Spinal cord (tissue), 10 donors: Measurements from ENCODE around the gene CDO1. TPM values are rescaled to one million over a fixed set of nuclear protein-coding genes. Genes with fewer than 3 reads are reported as not detected.
"Not testable (repeated sequence)": the region's sequence is repeated elsewhere in the genome, so short reads cannot be mapped to it uniquely, and the experiment has no call there.

Experiments
- DNase-seq, 6 donors: peaks; one replicate each; pipeline versions ENCODE4 v3.0.0 to v3.0.0-alpha.2; 2013 to 2015; ENCODE audit warnings: low spot score in 6 of 6, low read depth in 4 of 6
- H3K27ac ChIP-seq: one replicate; pipeline ENCODE4 v1.5.1; 2013; ENCODE audit warnings: low read depth, low read length, control low read depth
- H3K27me3 ChIP-seq: one replicate; pipeline ENCODE4 v1.6.1; 2013; ENCODE audit warnings: low read length; ENCODE audit not compliant: control insufficient read depth, insufficient read depth
- H3K36me3 ChIP-seq: one replicate; pipeline ENCODE4 v1.6.1; 2013; ENCODE audit warnings: low read length; ENCODE audit not compliant: control insufficient read depth, insufficient read depth
- H3K4me1 ChIP-seq: one replicate; pipeline ENCODE4 v1.6.1; 2013; ENCODE audit warnings: low read length; ENCODE audit not compliant: control insufficient read depth, insufficient read depth
- H3K4me3 ChIP-seq: one replicate; pipeline ENCODE4 v1.5.1; 2013; ENCODE audit warnings: low read depth, low read length, control low read depth
- H3K9me3 ChIP-seq: one replicate; pipeline ENCODE4 v1.6.1; 2013; ENCODE audit warnings: low read length; ENCODE audit not compliant: control insufficient read depth, insufficient read depth
- WGBS: methylation state at CpG from one replicate; pipeline ENCODE4 v1.1.5; 2013; ENCODE audit warnings: missing lambda C conversion rate; ENCODE audit not compliant: insufficient coverage; 5-methylcytosine and 5-hydroxymethylcytosine counted together
- polyA plus RNA-seq, 2 donors: library from polyadenylated mRNA; unstranded; fragments of 120-200 nt; gene quantifications; one replicate each; pipeline ENCODE4 v1.2.1, GENCODE V29; 2013; ENCODE audit not compliant: insufficient read length in 2 of 2
- total RNA-seq, 2 donors: library from RNA; depleted of rRNA in 1 of 2; stranded (reverse); fragments of 120-200 nt in 1 of 2; fragments of >200 nt in 1 of 2; gene quantifications; one replicate each; pipeline versions ENCODE4 v1.2.3 to v1.2.4, GENCODE V29; 2013 to 2014
- donor health status: healthy.

Gene CDO1
- total and polyA plus RNA-seq, 4 donors, result 58.3 to 119 (median 84.0) TPM

DNA sequence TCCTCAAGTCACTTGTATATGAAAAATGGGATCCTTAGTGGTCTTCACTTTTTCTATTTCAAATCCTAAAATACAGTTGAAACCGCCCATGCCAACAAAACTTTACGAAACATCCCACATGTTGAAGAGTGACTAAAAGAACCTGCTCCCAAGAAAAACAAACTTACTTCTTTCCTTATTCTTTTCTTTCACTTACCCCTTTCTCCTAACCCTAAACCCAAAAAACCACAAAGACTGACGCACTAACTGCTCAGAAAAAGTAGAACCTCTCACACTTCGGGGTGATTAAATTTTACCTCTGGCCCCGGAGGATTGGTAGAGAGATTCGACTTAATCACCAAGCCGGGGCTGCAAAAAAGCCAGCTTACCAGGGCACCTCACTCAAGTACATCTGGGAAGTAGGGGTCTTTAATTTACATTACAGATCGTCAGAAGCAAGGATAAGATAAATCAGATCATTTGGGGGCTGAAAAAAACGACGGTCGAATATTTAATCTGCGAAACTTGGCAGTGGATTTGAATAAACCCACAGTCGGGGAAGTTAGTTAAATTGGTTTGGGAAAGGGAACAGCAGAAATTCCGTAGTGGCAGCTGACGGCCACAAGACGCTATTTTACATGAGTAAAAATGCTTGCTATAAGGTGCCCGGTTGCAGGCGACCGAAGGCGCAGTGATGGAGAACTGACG, 1.3 kb downstream of the CDO1 start:
- peak overlapping the region; percentile 98 for H3K27ac ChIP-seq
- no peaks in the 10 kb centered on the region for H3K36me3 ChIP-seq
- peaks cover 3% of the 10 kb centered on the region for H3K4me1 ChIP-seq
- no peaks in the 10 kb centered on the region for H3K9me3 ChIP-seq
- DNase-seq, result no peak
- H3K4me3 ChIP-seq, result peak overlapping the region; percentile 79
- H3K27me3 ChIP-seq, result no peaks in the 10 kb centered on the region
- WGBS, result 13% methylated on average over 15 of the region's 21 CpGs

DNA sequence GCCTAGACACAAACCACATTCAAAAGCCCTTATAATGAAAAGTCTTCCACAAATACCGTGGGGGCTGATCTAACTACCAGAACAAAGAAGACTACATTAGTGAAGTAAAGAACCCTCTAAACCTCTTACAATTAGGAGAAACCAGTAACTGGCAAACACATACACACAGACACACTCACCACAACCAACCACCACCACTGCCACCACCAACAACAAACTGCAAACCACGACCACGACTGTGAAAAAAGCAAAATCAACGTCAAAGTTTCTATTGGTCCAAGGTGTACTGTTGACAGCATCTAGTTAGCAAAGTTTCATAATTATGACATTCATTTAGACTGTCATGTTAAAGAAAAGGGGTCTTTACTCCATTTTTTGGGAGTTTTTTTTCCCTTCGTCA, 2.7 kb downstream of the CDO1 start:
- Histone ChIP-seq H3K4me3 (peak overlapping the region; percentile 79), H3K36me3 (peaks cover 6% of the 10 kb centered on the region), H3K27me3 (no peaks in the 10 kb centered on the region), H3K4me1 (peaks cover 2% of the 10 kb centered on the region), H3K27ac (no peak overlapping the region), H3K9me3 (no peaks in the 10 kb centered on the region)
- 36% methylated on average over 3 of the region's 5 CpGs for WGBS
- peak in 2 of 6 donors; percentile 1 to 9 for DNase-seq

DNA sequence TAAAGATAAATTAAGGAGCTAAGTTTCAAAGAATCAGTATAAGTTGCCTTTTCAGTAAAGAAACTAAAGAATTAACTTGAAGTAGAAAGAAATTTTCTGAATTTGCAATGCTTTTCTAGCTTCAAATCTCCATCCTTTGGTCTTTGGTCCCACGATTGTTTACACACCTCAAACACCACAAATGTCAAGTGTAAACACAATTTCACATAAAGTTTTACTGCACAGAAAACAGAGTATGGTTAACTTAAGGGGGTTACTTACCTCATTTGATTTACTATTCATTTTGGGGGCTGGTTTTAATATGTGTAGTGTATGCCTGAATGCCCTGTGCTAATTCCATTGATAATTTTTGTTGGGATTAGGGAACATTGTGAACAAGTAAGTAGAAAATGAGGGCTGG, 4.1 kb downstream of the CDO1 start:
- Histone ChIP-seq H3K27ac (no peak overlapping the region), H3K4me1 (no peaks in the 10 kb centered on the region), H3K36me3 (peaks cover 10% of the 10 kb centered on the region), H3K27me3 (no peaks in the 10 kb centered on the region), H3K9me3 (no peaks in the 10 kb centered on the region), H3K4me3 (no peak overlapping the region)
- no peak for DNase-seq
- no CpG with 5 or more reads among the region's 1 CpG for WGBS

DNA sequence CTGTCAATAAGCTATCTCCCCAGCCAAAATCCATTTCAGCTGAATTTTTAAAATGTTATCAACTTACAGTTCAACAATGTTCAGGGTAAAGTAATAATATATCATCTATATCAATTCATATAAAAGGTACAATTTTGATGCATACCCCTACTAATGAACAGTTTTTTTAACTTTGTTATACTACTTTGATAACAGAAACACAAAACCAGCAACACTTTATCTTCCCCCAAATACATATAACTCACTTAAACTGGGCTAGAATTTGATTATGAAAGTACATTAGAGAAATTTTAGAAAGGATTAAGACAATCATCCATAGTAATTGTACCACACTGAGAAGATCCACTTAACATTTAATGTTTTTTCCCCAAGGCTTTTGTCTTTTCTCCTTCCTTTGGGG, 5.1 kb downstream of the CDO1 start:
- H3K36me3 ChIP-seq, result peaks cover 10% of the 10 kb centered on the region
- H3K27me3 ChIP-seq, result no peaks in the 10 kb centered on the region
- H3K4me1 ChIP-seq, result no peaks in the 10 kb centered on the region
- H3K4me3 ChIP-seq, result no peak overlapping the region
- H3K9me3 ChIP-seq, result no peaks in the 10 kb centered on the region
- DNase-seq, result no peak
- H3K27ac ChIP-seq, result no peak overlapping the region

DNA sequence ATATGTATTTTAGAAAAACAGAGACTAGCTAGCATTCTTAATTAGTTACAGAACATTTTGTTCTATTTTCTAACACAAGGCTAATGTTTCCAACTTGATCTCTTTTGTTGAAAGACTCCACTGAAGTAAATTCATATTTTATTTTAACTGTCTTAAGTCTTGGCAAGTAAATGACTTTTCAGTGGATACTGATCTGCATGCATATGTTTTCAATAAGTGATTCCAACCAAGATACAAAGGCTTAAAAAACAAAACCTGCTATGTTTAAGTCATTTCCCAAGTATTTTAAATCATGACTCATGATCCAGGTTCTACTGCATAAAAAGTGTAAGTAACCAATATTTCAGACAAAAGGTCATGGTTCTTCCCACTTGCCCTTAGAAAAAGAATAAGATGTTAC, 5.7 kb downstream of the CDO1 start:
- no peaks in the 10 kb centered on the region for H3K27me3 ChIP-seq
- no peaks in the 10 kb centered on the region for H3K4me1 ChIP-seq
- no peak overlapping the region for H3K4me3 ChIP-seq
- peaks cover 10% of the 10 kb centered on the region for H3K36me3 ChIP-seq
- H3K9me3 ChIP-seq, result no peaks in the 10 kb centered on the region
- H3K27ac ChIP-seq, result no peak overlapping the region
- DNase-seq, result no peak

DNA sequence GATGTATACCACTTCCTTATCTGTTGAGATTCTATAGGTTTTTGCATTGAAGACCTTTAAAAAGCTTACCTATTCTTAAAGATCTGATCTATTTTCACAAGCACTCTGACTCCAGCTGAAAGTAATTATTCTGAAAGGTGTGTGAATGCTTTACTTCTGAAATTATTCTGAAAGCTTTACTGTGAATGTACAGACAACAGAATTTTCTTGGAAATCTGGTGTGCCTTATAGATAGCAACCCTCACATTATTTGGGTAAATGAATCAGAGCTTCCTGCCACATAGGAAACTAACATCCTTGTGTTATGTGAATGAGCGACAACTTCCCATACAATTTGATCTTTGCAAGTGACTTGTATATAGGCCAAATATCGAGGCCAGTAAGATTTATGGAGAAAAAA, 6.5 kb downstream of the CDO1 start:
- DNase-seq, result no peak
- Histone ChIP-seq H3K9me3 (no peaks in the 10 kb centered on the region), H3K4me1 (no peaks in the 10 kb centered on the region), H3K36me3 (peaks cover 10% of the 10 kb centered on the region), H3K27ac (no peak overlapping the region), H3K4me3 (no peak overlapping the region), H3K27me3 (no peaks in the 10 kb centered on the region)
- WGBS, result no CpG with 5 or more reads among the region's 2 CpGs

DNA sequence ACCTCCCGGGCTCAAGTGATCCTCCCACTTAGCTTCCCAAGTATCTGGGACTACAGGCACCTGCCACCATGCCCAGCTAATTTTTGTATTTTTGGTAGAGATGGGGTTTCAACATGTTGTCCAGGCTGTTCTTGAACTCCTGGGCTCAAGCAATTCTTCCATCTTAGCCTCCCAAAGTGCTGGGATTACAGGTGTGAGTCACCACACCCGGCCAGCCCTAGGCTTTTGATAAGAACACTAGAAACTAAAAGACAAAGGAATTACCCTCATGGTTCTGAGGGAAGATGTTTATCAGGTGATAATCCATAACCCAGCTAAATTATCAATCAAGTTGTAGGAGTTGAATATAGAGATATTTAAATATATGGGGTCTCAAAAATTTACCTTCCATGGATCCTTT, 8.4 kb downstream of the CDO1 start:
- not testable (repeated sequence) for H3K27ac ChIP-seq, H3K36me3 ChIP-seq, DNase-seq, H3K9me3 ChIP-seq, H3K27me3 ChIP-seq, H3K4me1 ChIP-seq, H3K4me3 ChIP-seq
- no CpG with 5 or more reads among the region's 2 CpGs for WGBS

DNA sequence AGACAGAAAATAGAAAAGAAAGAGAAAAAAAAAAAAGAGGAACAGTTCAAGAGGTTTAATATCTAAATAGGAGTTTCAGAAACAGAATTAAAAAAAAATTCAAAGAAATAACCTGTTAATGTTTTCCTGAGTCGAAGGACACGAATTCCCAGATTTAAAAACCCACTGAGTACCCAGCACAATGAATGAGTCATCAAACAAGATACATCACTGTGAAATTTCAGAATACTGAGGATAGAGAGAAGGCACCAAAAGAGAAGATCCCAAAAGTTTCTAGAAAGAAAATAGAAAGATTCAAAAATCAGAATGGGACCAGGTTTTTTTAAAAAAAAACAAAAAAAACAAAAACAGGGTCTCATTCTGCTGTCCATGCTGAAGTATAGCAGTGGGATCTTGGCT, 8.8 kb downstream of the CDO1 start:
- H3K4me3 ChIP-seq, result no peak overlapping the region
- H3K9me3 ChIP-seq, result no peaks in the 10 kb centered on the region
- whole genome bisulfite sequencing, result no CpG with 5 or more reads among the region's 2 CpGs
- H3K36me3 ChIP-seq, result peaks cover 10% of the 10 kb centered on the region
- no peak overlapping the region for H3K27ac ChIP-seq
- no peak for DNase-seq
- no peaks in the 10 kb centered on the region for H3K27me3 ChIP-seq
- H3K4me1 ChIP-seq, result no peaks in the 10 kb centered on the region

DNA sequence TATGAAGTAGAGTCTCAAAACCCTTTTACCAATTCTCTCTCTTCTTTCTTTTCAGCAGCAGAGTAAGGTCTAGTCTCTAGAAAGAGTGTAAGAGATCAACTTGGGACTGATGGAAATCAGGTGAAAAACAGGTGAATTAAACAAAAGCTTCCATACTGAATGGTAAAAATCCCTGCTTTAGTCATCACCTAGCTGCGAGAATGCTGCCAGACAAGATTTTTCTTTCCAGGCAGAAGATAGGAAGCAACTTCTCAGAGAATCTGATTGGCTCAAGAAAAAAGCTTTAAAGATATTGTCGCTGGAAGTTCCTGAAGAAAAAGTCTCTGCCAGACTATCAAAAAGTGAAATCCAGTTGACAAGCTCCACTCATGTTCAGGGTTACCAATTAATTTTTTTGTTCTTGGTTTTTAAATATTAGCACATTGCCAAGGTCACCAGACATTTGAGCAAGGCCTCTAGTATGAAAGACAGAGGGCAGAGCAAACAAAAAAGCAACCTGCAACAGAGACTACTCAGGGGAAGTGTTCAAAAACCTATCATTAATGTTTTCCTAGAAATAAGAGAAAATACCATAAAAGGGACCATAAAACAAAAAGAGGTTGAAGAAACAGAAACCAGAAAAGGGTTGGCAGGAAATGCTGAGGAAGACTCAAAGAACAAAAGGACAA, 9.3 kb downstream of the CDO1 start:
- Histone ChIP-seq H3K27ac (no peak overlapping the region), H3K4me3 (no peak overlapping the region), H3K4me1 (no peaks in the 10 kb centered on the region), H3K27me3 (no peaks in the 10 kb centered on the region), H3K36me3 (peaks cover 10% of the 10 kb centered on the region), H3K9me3 (no peaks in the 10 kb centered on the region)
- DNase-seq, result no peak
- WGBS, result 92% methylated on average over 2 of the region's 2 CpGs

DNA sequence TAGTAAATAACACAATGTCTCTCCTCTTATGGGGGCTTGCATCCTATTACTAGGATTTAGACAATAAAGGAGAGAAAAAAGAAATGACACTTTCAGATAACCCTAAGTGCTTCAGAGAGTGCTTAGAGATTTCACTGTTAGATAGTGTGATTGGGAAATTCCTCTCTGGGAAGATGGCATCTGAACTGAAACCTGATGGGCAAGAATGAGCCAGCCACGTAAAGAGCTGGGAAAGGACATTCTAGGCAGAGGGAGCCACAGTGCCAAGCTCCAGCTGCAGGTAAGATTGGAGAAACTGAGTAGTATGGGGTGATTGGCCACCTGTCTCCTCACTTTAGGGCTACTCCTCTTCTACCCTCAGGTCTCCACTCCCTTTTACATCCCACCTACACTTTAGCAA, 14.5 kb downstream of the CDO1 start:
- WGBS, result no CpG with 5 or more reads among the region's 1 CpG
- Histone ChIP-seq H3K4me3 (no peak overlapping the region), H3K9me3 (no peaks in the 10 kb centered on the region), H3K27me3 (no peaks in the 10 kb centered on the region), H3K27ac (no peak overlapping the region), H3K36me3 (no peaks in the 10 kb centered on the region), H3K4me1 (no peaks in the 10 kb centered on the region)
- DNase-seq, result no peak
